H1 (cell line): ENCODE measurements around the gene NECTIN2. TPM values are rescaled to one million over a fixed set of nuclear protein-coding genes. Genes with fewer than 3 reads are reported as not detected.

Source experiments
- CTCF ChIA-PET: fragments of 300-600 bp; sonication (Branson Sonifier 250); formaldehyde crosslinking; loops from one replicate; lab custom pipeline; 2021; ENCODE audit not compliant: partially characterized antibody; lab: Charles Lee
- POLR2A ChIA-PET: fragments of 300-600 bp; sonication (Branson Sonifier 250); formaldehyde crosslinking; loops from one replicate; lab custom pipeline; 2021; ENCODE audit warnings: inconsistent platforms; ENCODE audit not compliant: partially characterized antibody; lab: Charles Lee
- DNase-seq, 2 experiments: peaks; one replicate each; pipeline versions ENCODE4 v3.0.0 to v3.0.0-alpha.2; 2010 to 2022; ENCODE audit warnings: low spot score in 2 of 2, low read depth in 1 of 2, mixed read lengths in 1 of 2
- FAIRE-seq: peaks from 2 replicates; lab custom pipeline; 2011; peaks lifted over from hg19 to GRCh38; lab: Jason Lieb, UNC
- H2AFZ ChIP-seq: 2 replicates; pipeline ENCODE4 v1.8.1; 2012; ENCODE audit warnings: low read length, inconsistent platforms
- H2AK5ac ChIP-seq: 2 replicates; pipeline ENCODE4 v1.6.1; 2013; ENCODE audit warnings: low read depth, low read length
- H2BK120ac ChIP-seq: replicated peaks from 2 replicates; pipeline ENCODE3; 2013; ENCODE audit warnings: low read depth, low read length, inconsistent platforms
- H2BK12ac ChIP-seq: 2 replicates; pipeline ENCODE4 v1.6.1; 2013; ENCODE audit warnings: low read depth, low read length
- H2BK15ac ChIP-seq: 2 replicates; pipeline ENCODE4 v1.6.1; 2013; ENCODE audit warnings: low read length
- H2BK20ac ChIP-seq: 2 replicates; pipeline ENCODE4 v1.6.1; 2013; ENCODE audit warnings: low read length
- H2BK5ac ChIP-seq: 2 replicates; pipeline ENCODE4 v1.6.1; 2013; ENCODE audit warnings: low read depth, low read length
- H3K14ac ChIP-seq: 2 replicates; pipeline ENCODE4 v1.6.1; 2013; ENCODE audit warnings: inconsistent platforms; ENCODE audit not compliant: insufficient read length
- H3K18ac ChIP-seq: 2 replicates; pipeline ENCODE4 v1.6.1; 2013; ENCODE audit warnings: low read length; ENCODE audit errors: extremely low read depth
- H3K23ac ChIP-seq: 2 replicates; pipeline ENCODE4 v1.6.1; 2013; ENCODE audit warnings: inconsistent platforms; ENCODE audit not compliant: insufficient read length
- H3K23me2 ChIP-seq: 2 replicates; pipeline ENCODE4 v1.6.1; 2013; ENCODE audit warnings: low read depth, low read length
- H3K27ac ChIP-seq: 2 replicates; pipeline ENCODE4 v1.6.1; 2011; ENCODE audit warnings: low read depth, low read length, inconsistent platforms
- H3K27me3 ChIP-seq, 4 experiments: replicated peaks in 1 of 4; 1 replicate in 1 of 4; 2 replicates in 3 of 4; pipeline versions ENCODE4 v1.6.1 to v1.8.1; 2011 to 2013; ENCODE audit warnings: low read length in 3 of 4, mild to moderate bottlenecking in 3 of 4, inconsistent platforms in 2 of 4, mixed read lengths in 2 of 4, moderate library complexity in 1 of 4; ENCODE audit not compliant: control insufficient read depth in 3 of 4, insufficient read depth in 3 of 4; ENCODE audit errors: extremely low read depth in 1 of 4
- H3K36me3 ChIP-seq, 4 experiments: 2 replicates each; pipeline versions ENCODE4 v1.6.1 to v1.8.1; 2011 to 2013; ENCODE audit warnings: mild to moderate bottlenecking in 4 of 4, low read length in 3 of 4, moderate library complexity in 2 of 4, control low read depth in 1 of 4, inconsistent platforms in 1 of 4; ENCODE audit not compliant: insufficient read depth in 4 of 4, control insufficient read depth in 2 of 4
- H3K4ac ChIP-seq: replicated peaks from 2 replicates; pipeline ENCODE3; 2013; ENCODE audit warnings: low read length, low read depth, mixed read lengths, inconsistent platforms; ENCODE audit not compliant: insufficient read length
- H3K4me1 ChIP-seq, 4 experiments: replicated peaks in 1 of 4; 1 replicate in 1 of 4; 2 replicates in 3 of 4; pipeline versions ENCODE4 v1.6.1 to v1.8.1; 2011 to 2013; ENCODE audit warnings: low read length in 3 of 4, inconsistent platforms in 2 of 4, mixed read lengths in 1 of 4; ENCODE audit not compliant: insufficient read depth in 4 of 4, control insufficient read depth in 3 of 4
- H3K4me2 ChIP-seq, 2 experiments: 2 replicates each; pipeline versions ENCODE4 v1.6.1 to v1.8.1; 2011 to 2013; ENCODE audit warnings: low read depth in 2 of 2, low read length in 2 of 2, control low read depth in 1 of 2, inconsistent platforms in 1 of 2, mild to moderate bottlenecking in 1 of 2; ENCODE audit not compliant: insufficient read depth in 1 of 2
- H3K4me3 ChIP-seq, 4 experiments: fragments of 200-600, 300-600 bp in 1 of 4; sonication (generic), shearing (Covaris generic), sonication (Bioruptor Twin) in 1 of 4; 2 replicates each; pipeline versions ENCODE4 v1.5.1 to v1.8.1; 2011 to 2016; ENCODE audit warnings: low read length in 4 of 4, low read depth in 3 of 4, control low read depth in 2 of 4, inconsistent platforms in 2 of 4, mild to moderate bottlenecking in 2 of 4, mixed read lengths in 1 of 4, moderate library complexity in 1 of 4; ENCODE audit not compliant: insufficient read depth in 2 of 4; ENCODE audit errors: extremely low read depth in 1 of 4
- H3K56ac ChIP-seq: replicated peaks from 2 replicates; pipeline ENCODE3; 2013; ENCODE audit warnings: low read depth, mild to moderate bottlenecking, mixed read lengths, low read length, inconsistent platforms; ENCODE audit not compliant: insufficient read length
- H3K79me1 ChIP-seq: 2 replicates; pipeline ENCODE4 v1.6.1; 2013; ENCODE audit warnings: low read depth, low read length, control low read depth
- H3K79me2 ChIP-seq, 2 experiments: 2 replicates each; pipeline versions ENCODE4 v1.6.1 to v1.8.1; 2012 to 2013; ENCODE audit warnings: low read length in 2 of 2, mild to moderate bottlenecking in 2 of 2, inconsistent platforms in 1 of 2; ENCODE audit not compliant: insufficient read depth in 2 of 2, control insufficient read depth in 1 of 2
- H3K9ac ChIP-seq, 4 experiments: replicated peaks in 1 of 4; 1 replicate in 1 of 4; 2 replicates in 3 of 4; pipeline versions ENCODE4 v1.6.1 to v1.8.1; 2011 to 2013; ENCODE audit warnings: low read depth in 3 of 4, low read length in 3 of 4, control low read depth in 2 of 4, mild to moderate bottlenecking in 2 of 4, moderate library complexity in 2 of 4, inconsistent platforms in 1 of 4; ENCODE audit errors: extremely low read depth in 1 of 4
- H3K9me3 ChIP-seq, 2 experiments: 2 replicates each; pipeline versions ENCODE4 v1.6.1 to v1.8.1; 2012 to 2013; ENCODE audit warnings: mild to moderate bottlenecking in 2 of 2, moderate library complexity in 2 of 2, control low read depth in 1 of 2, inconsistent platforms in 1 of 2, low read depth in 1 of 2, low read length in 1 of 2, mixed read lengths in 1 of 2; ENCODE audit not compliant: insufficient read depth in 2 of 2
- H4K20me1 ChIP-seq, 2 experiments: replicated peaks in 1 of 2; 2 replicates each; pipeline versions ENCODE3 to v1.8.1; 2011 to 2013; ENCODE audit warnings: inconsistent platforms in 2 of 2, low read length in 2 of 2, mild to moderate bottlenecking in 1 of 2; ENCODE audit not compliant: insufficient read depth in 2 of 2, control insufficient read depth in 1 of 2
- H4K5ac ChIP-seq: 2 replicates; pipeline ENCODE4 v1.6.1; 2013; ENCODE audit warnings: low read length, low read depth, mixed read lengths, inconsistent platforms; ENCODE audit not compliant: insufficient read length
- H4K8ac ChIP-seq: 2 replicates; pipeline ENCODE4 v1.8.0; 2013; ENCODE audit warnings: mild to moderate bottlenecking, moderate library complexity, low read length, inconsistent platforms; ENCODE audit not compliant: insufficient read depth; ENCODE audit errors: extremely low read depth
- H4K91ac ChIP-seq: replicated peaks from 2 replicates; pipeline ENCODE3; 2013; ENCODE audit warnings: low read length, mixed read lengths, inconsistent platforms; ENCODE audit not compliant: insufficient read length
- HDAC6 ChIP-seq: IDR thresholded peaks from one replicate; pipeline ENCODE4 v1.7.1; 2012; ENCODE audit warnings: low read depth, mild to moderate bottlenecking, inconsistent platforms, low read length, moderate library complexity
- WGBS, 2 experiments: shearing (Covaris generic) in 1 of 2; methylation state at CpG; one replicate each; pipeline versions ENCODE4 v1.1.6 to v1.1.7; 2013 to 2015; ENCODE audit warnings: low lambda C conversion rate in 2 of 2, mixed read lengths in 2 of 2, inconsistent platforms in 1 of 2, low coverage in 1 of 2, missing lambda C conversion rate in 1 of 2; ENCODE audit not compliant: insufficient replicate concordance in 2 of 2, insufficient coverage in 1 of 2, insufficient read length in 1 of 2; ENCODE audit errors: extremely low coverage in 1 of 2, missing lambda C conversion rate in 1 of 2; 5-methylcytosine and 5-hydroxymethylcytosine counted together
- polyA plus RNA-seq, 7 experiments: library from polyadenylated mRNA; depleted of rRNA in 3 of 7; stranded (reverse) in 5 of 7; unstranded in 2 of 7; fragments of >200 nt in 5 of 7; fragments of 200-250 nt in 2 of 7; gene quantifications; 1 replicate in 5 of 7; 2 replicates in 1 of 7; 4 replicates in 1 of 7; pipeline versions ENCODE4 v1.2.1 to v1.2.3, GENCODE V29; 2011 to 2013; ENCODE audit warnings: missing spikeins in 2 of 7, mixed read lengths in 2 of 7
- total RNA-seq: library from RNA; stranded (reverse); fragmentation: NEBNext Ultra II Directional; extraction: Animal tissue kit (Norgen Biotek cat#: 25700); gene quantifications from 2 replicates; pipeline ENCODE4 v1.2.1, GENCODE V29; 2021

NECTIN2 gene
- total and polyA plus RNA-seq, 2 of the 8 experiments (the other 6 are each of a cell fraction or from before 2014, with no cell fraction given), result 184 to 237 TPM

DNA sequence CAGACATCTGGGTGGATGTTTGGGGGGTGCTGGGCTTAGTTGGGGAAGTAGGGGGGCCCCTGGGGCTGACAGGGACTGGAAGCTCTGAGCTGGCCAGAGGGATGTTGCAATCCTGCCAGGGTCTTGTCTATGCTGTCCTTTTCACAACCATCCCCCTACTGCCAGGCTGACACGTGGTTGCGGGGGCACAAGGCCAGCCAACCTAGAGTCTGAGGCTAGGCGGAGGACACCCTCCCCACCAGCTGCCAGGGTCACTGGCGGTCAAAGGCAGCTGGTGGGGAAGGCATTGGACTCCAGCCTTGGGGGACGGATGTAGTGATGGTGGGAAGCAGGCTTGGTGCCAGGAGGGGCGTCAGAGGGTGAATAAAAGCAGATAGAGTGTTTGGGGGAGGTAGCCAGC, 66.8 kb downstream of the NECTIN2 start:
- Histone ChIP-seq H3K4me1 (peaks cover 4 to 17% (median 6%) of the 10 kb centered on the region in 4 experiments), H2AFZ (no peak overlapping the region), H4K8ac (no peak overlapping the region), H2BK12ac (peak overlapping the region; percentile 9; the same call in 1 of the 2 replicates), H2AK5ac (peak overlapping the region; percentile 82; the same call in 1 of the 2 replicates), H2BK20ac (0 out of 2 replicates have a peak overlapping the region, but pooled peaks have one; percentile 32), H3K14ac (no peak overlapping the region), H3K4me3 (no peak overlapping the region), H3K4ac (no peak overlapping the region), H4K5ac (no peak overlapping the region), H3K9me3 (no peaks in the 10 kb centered on the region), H3K9ac (no peak overlapping the region), H2BK5ac (peak overlapping the region; percentile 66; the same call in 1 of the 2 replicates), H3K18ac (no peak overlapping the region), H3K23ac (no peak overlapping the region), H3K27ac (no peak overlapping the region), H3K56ac (no peak overlapping the region), H3K79me1 (no peaks in the 10 kb centered on the region; the same call in 1 of the 2 replicates), H3K27me3 (no peaks in the 10 kb centered on the region), H3K23me2 (no peaks in the 10 kb centered on the region; the same call in 1 of the 2 replicates), H3K36me3 (peaks cover 4 to 14% (median 10%) of the 10 kb centered on the region in 4 experiments; a peak in 7 of 8 replicates), H3K4me2 (no peak overlapping the region), H3K79me2 (peaks cover 0 to 1% of the 10 kb centered on the region in 2 experiments; a peak in 1 of 4 replicates), H4K20me1 (peaks cover 0 to 7% of the 10 kb centered on the region in 2 experiments), H2BK120ac (no peak overlapping the region), H4K91ac (no peak overlapping the region), H2BK15ac (no peak overlapping the region)
- TF ChIP-seq HDAC6, result no peak
- FAIRE-seq (no peak), DNase-seq (no peak)
- ChIA-PET POLR2A (interaction anchor here (0.6 to 4.9 kb wide), 6 partner anchors 8 to 91 kb away, joined by 3 to 50 read pairs (median 4); partner anchors contain the start of genes APOE and TOMM40), CTCF (interaction anchor here (0.9 to 15.2 kb wide), 4 partner anchors 9 to 76 kb away, joined by 3 to 201 read pairs (median 10); partner anchors contain the start of gene CLPTM1)
- 73% methylated on average over 6 of the region's 6 CpGs; no CpG with 5 or more reads in 1 of the 2 experiments for WGBS, 2 experiments
